ENCODE measurements around the gene CAPN3.

Gene CAPN3

DNA sequence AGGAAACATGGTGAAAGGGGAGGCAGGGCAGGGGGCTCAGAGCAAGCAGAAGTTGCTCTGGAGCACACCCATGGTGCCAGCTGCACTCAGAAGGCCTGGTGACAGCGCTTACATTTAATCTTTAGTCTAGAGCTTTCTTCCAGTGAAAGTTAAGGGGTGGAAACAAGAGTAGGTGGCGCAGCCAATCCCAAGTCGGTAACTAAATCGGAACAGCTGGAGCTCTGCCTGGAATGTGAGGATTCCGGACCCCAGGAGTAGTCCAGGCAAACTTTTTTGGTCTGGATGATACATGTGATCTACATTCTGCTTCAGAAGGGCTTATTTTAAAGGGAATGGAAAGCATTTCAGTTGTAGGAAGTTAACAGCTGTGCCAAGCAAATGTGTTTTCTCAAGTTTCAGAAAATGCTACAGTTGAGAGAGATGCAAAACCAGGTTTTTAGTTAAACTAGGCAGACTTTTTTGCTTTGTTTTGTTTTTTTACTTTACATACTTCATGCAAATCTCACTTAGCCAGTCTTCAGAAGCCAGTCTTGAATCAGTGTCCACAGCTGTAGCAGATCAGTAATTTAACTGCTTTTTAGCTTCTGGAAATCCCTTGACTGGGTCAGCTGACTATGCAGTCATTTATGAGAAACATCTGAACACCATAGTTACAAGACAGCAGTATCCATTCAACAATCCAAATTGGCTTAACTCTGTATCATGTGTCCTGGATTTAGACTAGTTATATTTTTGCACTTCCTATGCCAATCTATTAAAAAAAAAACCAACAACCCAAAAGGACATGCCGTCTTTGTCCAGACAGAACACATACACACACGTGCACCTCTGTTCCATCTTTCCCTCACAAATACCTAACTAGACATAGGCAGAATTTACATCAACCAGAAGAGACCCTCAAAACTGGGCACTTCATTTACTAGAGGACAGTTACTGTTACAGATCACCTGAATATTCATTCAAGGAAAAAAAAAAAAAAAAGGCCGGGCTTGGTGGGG is 98.4 kb downstream of the CAPN3 start:
- DNase-seq, result no peak

DNA sequence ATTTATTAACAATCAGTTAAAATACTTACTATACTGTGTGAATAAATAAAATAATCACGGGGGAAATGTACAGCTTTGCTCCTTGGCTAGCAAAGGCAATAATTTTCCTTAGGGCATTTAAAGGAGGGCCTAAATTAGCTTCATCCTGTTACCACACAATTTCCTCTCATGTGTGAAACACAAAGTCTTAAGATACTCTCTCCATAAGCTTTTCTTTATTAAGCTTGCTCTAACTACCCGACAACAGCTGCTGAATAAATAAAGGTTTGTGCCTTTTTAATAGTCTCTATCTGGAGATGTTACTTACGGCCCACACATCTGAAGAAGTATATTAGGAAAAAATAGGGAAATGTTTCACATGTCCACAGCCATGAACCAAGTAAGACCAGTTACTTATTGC is 102.0 kb downstream of the CAPN3 start:
- no peak for DNase-seq
